Right cardiac atrium (tissue), 5 donors: ENCODE data around the gene STYXL1. TPM values are rescaled to one million over a fixed set of nuclear protein-coding genes. Genes with fewer than 3 reads are reported as not detected.
"Not testable (repeated sequence)": the region's sequence is repeated elsewhere in the genome, so short reads cannot be mapped to it uniquely, and the experiment has no call there.

Source experiments
- ATAC-seq, 2 donors: fragments of 200-7000 bp; cut with Tn5 transposase; one replicate each; pipeline versions ENCODE4 v1.8.0 to v1.9.1; 2020; ENCODE audit warnings: moderate library complexity in 2 of 2, mild to moderate bottlenecking in 1 of 2
- DNase-seq, 3 donors: peaks; one replicate each; pipeline ENCODE4 v3.0.0-alpha.2; 2020
- H3K27ac ChIP-seq: one replicate; pipeline ENCODE4 v1.5.1; 2013; ENCODE audit warnings: mild to moderate bottlenecking, low read length, control low read depth, moderate library complexity
- H3K27me3 ChIP-seq: one replicate; pipeline ENCODE4 v1.6.1; 2013; ENCODE audit not compliant: control insufficient read depth, insufficient read depth
- H3K4me1 ChIP-seq: one replicate; pipeline ENCODE4 v1.6.1; 2013; ENCODE audit warnings: low read length; ENCODE audit not compliant: control insufficient read depth, insufficient read depth
- H3K4me3 ChIP-seq: one replicate; pipeline ENCODE4 v1.5.1; 2013; ENCODE audit warnings: low read length, control low read depth
- H3K9me3 ChIP-seq: one replicate; pipeline ENCODE4 v1.6.1; 2013; ENCODE audit warnings: low read length; ENCODE audit not compliant: control insufficient read depth
- WGBS: extraction: QIAGEN DNeasy Blood & Tissue Kit; methylation state at CpG from one replicate; pipeline ENCODE4 v1.1.7; 2013; 5-methylcytosine and 5-hydroxymethylcytosine counted together
- intact Hi-C, 4 donors: fragments of 100-400 bp; cut with DNase I; formaldehyde crosslinking; loops; one replicate each; pipeline versions ENCODE4 v1.11.0 to v1.14.0; 2022 to 2023
- long read RNA-seq, 4 donors: library from polyadenylated mRNA; unstranded; transcript quantifications; one replicate each; pipeline ENCODE4 v2.0.0, GENCODE V29; 2020 to 2021
- polyA plus RNA-seq: library from polyadenylated mRNA; stranded (reverse); fragments of 200-250 nt; gene quantifications from one replicate; pipeline ENCODE4 v1.2.3, GENCODE V29; 2013
- total RNA-seq, 4 donors: library from RNA; stranded (reverse); fragmentation: NEBNext Ultra II Directional; extraction: Animal tissue kit (Norgen Biotek cat#: 25700); gene quantifications; one replicate each; pipeline ENCODE4 v1.2.1, GENCODE V29; 2021
- donor health status: healthy with polysubstance abuse.
- donor health status: DM: no; HTN: yes; CAD: no.
- donor health status: DM: no; HTN: no; CAD: no.
- donor health status: DM: no; HTN: yes; CAD: no; lungs with severe emphysema.
- donor health status: DM: yes; HTN: yes; CAD: no.

Gene STYXL1, protein sequence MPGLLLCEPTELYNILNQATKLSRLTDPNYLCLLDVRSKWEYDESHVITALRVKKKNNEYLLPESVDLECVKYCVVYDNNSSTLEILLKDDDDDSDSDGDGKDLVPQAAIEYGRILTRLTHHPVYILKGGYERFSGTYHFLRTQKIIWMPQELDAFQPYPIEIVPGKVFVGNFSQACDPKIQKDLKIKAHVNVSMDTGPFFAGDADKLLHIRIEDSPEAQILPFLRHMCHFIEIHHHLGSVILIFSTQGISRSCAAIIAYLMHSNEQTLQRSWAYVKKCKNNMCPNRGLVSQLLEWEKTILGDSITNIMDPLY
- total RNA-seq (10 to 100 TPM; 10.2 to 28.5 (median 21.1) TPM), polyA plus RNA-seq (43.7 TPM)
- long read RNA-seq, donor 1, partial matches to known transcripts: 0 of 6 reads
- long read RNA-seq, donor 1, other reads (novel, unspliced or antisense): 3 of 6 reads
- long read RNA-seq, donor 2, partial matches to known transcripts: 0 of 1 reads
- long read RNA-seq, donor 2, other reads (novel, unspliced or antisense): 0 of 1 reads
- long read RNA-seq, donor 3, partial matches to known transcripts: 0 of 1 reads
- long read RNA-seq, donor 3, other reads (novel, unspliced or antisense): 1 of 1 reads
- long read RNA-seq, donor 4, partial matches to known transcripts: 0 of 10 reads
- long read RNA-seq, donor 4, other reads (novel, unspliced or antisense): 9 of 10 reads

- intact Hi-C loops: no loop called here
- Histone ChIP-seq H3K27ac (peak within 1 kb of the TSS; percentile 90), H3K4me3 (peak within 1 kb of the TSS; percentile 84), H3K4me1 (peaks cover 4% of the 10 kb centered on the region), H3K9me3 (no peaks in the 10 kb centered on the region), H3K27me3 (no peaks in the 10 kb centered on the region)
- ATAC-seq (peak; percentile 98), DNase-seq (peak; percentile 96 to 98 (median 98))
- WGBS: under 1% methylated on average over 58 of the region's 58 CpGs
Observed at GRCh38 chr7:76047811-76048667, at the start of gene STYXL1, which contains the start of gene MDH2. STYXL1 (minus strand) TSS chr7:76048000; CDS start chr7:76030523, 17,477 bp downstream. MDH2 (plus strand) TSS chr7:76048106; CDS start chr7:76048161, 55 bp downstream.

DNA sequence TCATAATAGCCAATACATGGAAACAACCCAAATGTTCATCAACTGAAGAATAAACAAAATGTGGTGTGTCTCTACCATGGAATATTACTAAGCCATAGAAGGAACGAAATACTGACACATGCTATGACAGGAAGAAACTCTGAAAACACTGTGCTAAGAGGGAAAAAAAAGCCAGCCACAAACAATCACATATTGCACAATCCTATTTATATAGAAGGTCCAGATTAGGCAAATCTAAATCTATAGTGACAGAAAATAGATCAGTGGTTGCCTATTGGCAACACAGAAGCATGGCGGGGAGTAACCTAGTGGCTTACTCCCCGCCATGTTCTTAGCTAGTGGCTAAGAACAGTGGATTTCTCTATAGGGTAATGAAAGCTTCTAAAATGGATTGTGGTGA is 48.1 kb upstream of the STYXL1 start:
- 80% methylated on average over 3 of the region's 3 CpGs for WGBS
- Histone ChIP-seq H3K4me1 (no peaks in the 10 kb centered on the region), H3K27me3 (no peaks in the 10 kb centered on the region), H3K27ac (no peak overlapping the region), H3K9me3 (no peaks in the 10 kb centered on the region), H3K4me3 (no peak overlapping the region)
- DNase-seq (no peak), ATAC-seq (no peak)
- intact Hi-C loops: no loop called here

- H3K27ac ChIP-seq, ATAC-seq, H3K4me3 ChIP-seq, H3K27me3 ChIP-seq, DNase-seq, H3K9me3 ChIP-seq, intact Hi-C loops, H3K4me1 ChIP-seq: not testable (repeated sequence)
- 84% methylated on average over 5 of the region's 5 CpGs for WGBS
Observed at GRCh38 chr7:76094326-76094725, 46.5 kb upstream of the STYXL1 start.

DNA sequence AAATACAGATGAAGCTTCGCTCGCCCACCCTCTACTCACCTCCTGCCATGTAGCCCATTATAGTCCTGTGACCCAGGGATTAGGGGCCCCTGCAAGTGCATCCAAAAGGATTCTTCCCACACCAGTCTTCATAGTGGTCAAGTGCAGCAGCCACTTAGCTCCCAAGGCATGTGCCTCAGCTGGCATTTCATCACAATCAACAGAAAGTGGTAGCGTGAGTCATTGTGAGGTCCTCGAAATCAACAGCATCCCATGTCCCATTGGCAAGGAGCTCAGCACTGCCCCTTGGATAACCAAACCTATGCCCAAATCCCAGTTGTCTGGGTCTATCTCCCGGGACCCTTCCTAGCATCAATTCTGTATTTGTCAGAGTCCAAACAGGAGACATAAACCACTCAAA is 45.7 kb upstream of the STYXL1 start:
- intact Hi-C loops, H3K27me3 ChIP-seq, H3K4me1 ChIP-seq, H3K4me3 ChIP-seq, H3K9me3 ChIP-seq, ATAC-seq, H3K27ac ChIP-seq, DNase-seq: not testable (repeated sequence)
- 85% methylated on average over 5 of the region's 5 CpGs for WGBS

DNA sequence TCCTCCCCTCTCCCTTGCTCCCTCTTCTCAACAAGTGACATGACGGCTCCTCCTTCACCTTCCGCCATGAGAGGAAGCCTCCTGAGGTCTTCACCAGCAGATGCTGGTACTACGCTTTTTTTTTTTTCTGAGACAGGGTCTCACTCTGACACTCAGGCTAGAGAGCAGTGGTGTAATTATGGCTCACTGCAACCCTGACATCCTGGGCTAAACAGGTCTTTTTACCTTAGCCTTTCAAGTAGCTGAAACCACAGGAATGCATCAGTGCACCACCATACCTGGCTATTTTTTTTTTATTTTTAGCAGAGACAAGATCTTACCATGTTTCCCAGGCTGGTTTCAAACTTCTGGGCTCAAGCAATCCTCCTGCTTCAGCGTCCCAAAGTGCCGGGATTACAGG is 43.7 kb upstream of the STYXL1 start:
- WGBS: 88% methylated on average over 5 of the region's 5 CpGs
- H3K4me3 ChIP-seq: no peak overlapping the region
- no peaks in the 10 kb centered on the region for H3K9me3 ChIP-seq
- H3K27me3 ChIP-seq: no peaks in the 10 kb centered on the region
- no peaks in the 10 kb centered on the region for H3K4me1 ChIP-seq
- no peak for ATAC-seq
- DNase-seq: no peak
- intact Hi-C loops: no loop called here
- no peak overlapping the region for H3K27ac ChIP-seq

- intact Hi-C loops: loop anchor here in 1 of 4 donors (10.0 kb wide), 1 partner anchor 55 kb away; no protein-coding TSS in a partner anchor
- ATAC-seq (no peak), DNase-seq (no peak)
- Histone ChIP-seq H3K9me3 (no peaks in the 10 kb centered on the region), H3K4me1 (no peaks in the 10 kb centered on the region), H3K27ac (no peak overlapping the region), H3K4me3 (no peak overlapping the region), H3K27me3 (no peaks in the 10 kb centered on the region)
- WGBS: 86% methylated on average over 10 of the region's 10 CpGs
Observed at GRCh38 chr7:76089865-76090475, 42.2 kb upstream of the STYXL1 start.

DNA sequence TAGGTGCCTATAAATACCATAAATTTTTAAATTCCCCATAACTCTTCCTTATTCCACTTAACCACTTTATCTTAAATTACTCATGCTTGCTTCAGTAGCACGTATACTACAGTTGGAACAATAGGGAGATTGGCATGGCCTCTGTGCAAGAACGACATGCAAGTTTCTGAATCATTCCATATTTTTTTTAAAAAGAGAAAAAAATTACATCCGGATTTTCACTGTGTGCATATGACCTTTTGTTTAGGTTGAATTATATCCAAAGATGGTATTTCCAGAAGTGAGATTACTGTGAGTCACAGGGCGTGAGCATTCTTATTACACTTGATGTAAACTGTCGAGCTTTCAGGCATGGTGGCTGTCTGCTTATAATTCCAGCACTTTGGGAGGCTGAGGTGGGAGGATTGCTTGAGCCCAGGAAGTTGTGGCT is 39.6 kb upstream of the STYXL1 start:
- 39% methylated on average over 5 of the region's 5 CpGs for WGBS
- ATAC-seq, H3K27ac ChIP-seq, DNase-seq, H3K4me3 ChIP-seq, H3K4me1 ChIP-seq, H3K9me3 ChIP-seq, H3K27me3 ChIP-seq: not testable (repeated sequence)
- intact Hi-C loops: loop anchor here in 1 of 4 donors (10.0 kb wide), 1 partner anchor 57 kb away; no protein-coding TSS in a partner anchor

GRCh38 chr7:76086070-76086469 is 38.3 kb upstream of the STYXL1 start:
- intact Hi-C loops: loop anchor here in 1 of 4 donors (10.0 kb wide), 1 partner anchor 59 kb away; no protein-coding TSS in a partner anchor
- DNase-seq (no peak), ATAC-seq (no peak)
- Histone ChIP-seq H3K27ac (no peak overlapping the region), H3K4me1 (peaks cover 7% of the 10 kb centered on the region), H3K27me3 (no peaks in the 10 kb centered on the region), H3K4me3 (no peak overlapping the region), H3K9me3 (no peaks in the 10 kb centered on the region)
- 90% methylated on average over 4 of the region's 4 CpGs for WGBS

- WGBS: 91% methylated on average over 2 of the region's 2 CpGs
- not testable (repeated sequence) for ATAC-seq, DNase-seq, H3K9me3 ChIP-seq, H3K27ac ChIP-seq, H3K4me3 ChIP-seq, H3K4me1 ChIP-seq, H3K27me3 ChIP-seq
- intact Hi-C loops: loop anchor here in 1 of 4 donors (10.0 kb wide), 1 partner anchor 61 kb away; no protein-coding TSS in a partner anchor
Observed at GRCh38 chr7:76084115-76084514, 36.3 kb upstream of the STYXL1 start.

GRCh38 chr7:76080204-76080603 is 32.4 kb upstream of the STYXL1 start:
- intact Hi-C loops: loop anchor here in 1 of 4 donors (10.0 kb wide), 1 partner anchor 65 kb away; no protein-coding TSS in a partner anchor
- no peak overlapping the region for H3K27ac ChIP-seq

More at GRCh38 chr7:76080204-76080603, 32.4 kb upstream of the STYXL1 start:
- no peak overlapping the region for H3K4me3 ChIP-seq
- DNase-seq (no peak), ATAC-seq (no peak)
- 56% methylated on average over 5 of the region's 5 CpGs for WGBS
- no peaks in the 10 kb centered on the region for H3K9me3 ChIP-seq
- peaks cover 7% of the 10 kb centered on the region for H3K4me1 ChIP-seq
- H3K27me3 ChIP-seq: no peaks in the 10 kb centered on the region
